Omental fat pad (tissue), 4 donors: ENCODE measurements around the gene HTN1. TPM values are rescaled to one million over a fixed set of nuclear protein-coding genes. Genes with fewer than 3 reads are reported as not detected.
"Not testable (repeated sequence)": the region's sequence is repeated elsewhere in the genome, so short reads cannot be mapped to it uniquely, and the experiment has no call there.

ENCODE experiments used
- ATAC-seq: fragments of 150-250 bp; one replicate; pipeline ENCODE4 v1.9.1; 2016; ENCODE audit warnings: mild to moderate bottlenecking, moderate library complexity; ENCODE audit not compliant: low FRiP score
- DNase-seq: peaks from one replicate; pipeline ENCODE4 v3.0.0-alpha.2; 2019; ENCODE audit warnings: low spot score
- CTCF ChIP-seq, 3 donors: fragments of 450-650 bp; IDR thresholded peaks; one replicate each; pipeline ENCODE4 v1.5.1; 2016 to 2017; ENCODE audit warnings: antibody characterized with exemption in 3 of 3, mild to moderate bottlenecking in 3 of 3, moderate library complexity in 2 of 3
- total RNA-seq, 4 donors: library from RNA; depleted of rRNA; stranded (reverse); fragments of >200 nt; gene quantifications; one replicate each; pipeline ENCODE4 v1.1.0, GENCODE V29; 2016

Gene HTN1
- total RNA-seq, result not detected

DNA sequence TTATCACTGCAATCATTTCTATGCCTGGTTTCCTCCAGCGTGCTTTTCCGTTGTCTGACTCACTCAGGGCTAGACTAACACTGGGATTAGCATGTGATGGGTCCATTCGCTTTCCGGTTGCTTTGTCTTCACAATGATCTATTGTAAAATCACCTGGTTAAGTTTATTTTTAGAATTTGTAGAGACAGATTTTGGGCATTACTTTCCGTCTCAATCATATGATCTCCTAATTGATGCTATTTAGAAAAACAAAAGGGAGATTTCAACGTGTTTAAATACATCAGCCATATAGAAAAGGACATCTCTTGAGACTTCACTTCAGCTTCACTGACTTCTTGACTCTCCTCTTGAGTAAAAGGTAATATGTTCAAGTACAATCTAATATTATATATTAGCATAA lies at the start of gene HTN1:
Gene HTN1, plus strand, starts transcription at position 301 of the 400 bp plus-strand sequence. CDS start 2,639 bp downstream, outside the sequence.
- ATAC-seq, DNase-seq: not testable (repeated sequence)

- DNase-seq, result no peak
- ATAC-seq, result no peak
- no peak for TF ChIP-seq CTCF (IDR thresholded peaks at IDR 0.05)
These were observed 49.5 kb upstream of the HTN1 start for GRCh38 chr4:70000711-70001110.

- TF ChIP-seq CTCF (IDR thresholded peaks at IDR 0.05), result no peak
- ATAC-seq (no peak), DNase-seq (no peak)
These were observed 47.7 kb upstream of the HTN1 start for GRCh38 chr4:70002507-70002906.

DNA sequence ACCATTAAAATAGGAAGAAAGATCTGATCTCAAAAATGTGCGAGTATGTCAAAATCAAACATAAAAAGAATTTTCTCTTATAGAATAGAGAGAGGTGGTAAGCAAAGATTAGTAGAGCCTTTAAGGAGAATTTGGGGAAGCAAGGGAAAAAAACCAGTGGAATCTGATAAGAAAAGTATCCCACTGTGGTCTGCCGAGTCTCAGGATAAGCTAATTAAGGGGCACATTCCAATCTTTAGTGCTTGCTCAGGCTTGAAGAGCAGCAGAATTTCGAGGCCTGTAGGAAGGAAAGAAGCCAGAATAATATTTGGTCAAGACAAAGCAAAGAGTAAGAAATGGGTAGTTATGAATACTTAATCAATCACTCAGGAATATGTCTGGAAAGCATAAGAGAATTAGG lies 41.5 kb upstream of the HTN1 start:
- TF ChIP-seq CTCF (IDR thresholded peaks at IDR 0.05), result no peak
- DNase-seq (no peak), ATAC-seq (no peak)

GRCh38 chr4:70019006-70019405 lies 31.2 kb upstream of the HTN1 start:
- DNase-seq, ATAC-seq: not testable (repeated sequence)

GRCh38 chr4:70023218-70023617 lies 27.0 kb upstream of the HTN1 start:
- no peak for DNase-seq
- no peak for TF ChIP-seq CTCF (IDR thresholded peaks at IDR 0.05)
- ATAC-seq, result no peak

GRCh38 chr4:70027011-70027410 lies 23.2 kb upstream of the HTN1 start:
- no peak for TF ChIP-seq CTCF (IDR thresholded peaks at IDR 0.05)
- no peak for ATAC-seq
- DNase-seq, result no peak

- DNase-seq, ATAC-seq: not testable (repeated sequence)
These were observed 22.1 kb upstream of the HTN1 start, which contains the start of gene HTN3 for GRCh38 chr4:70028159-70028558. HTN3 (plus strand) TSS chr4:70028459; CDS start chr4:70030741, 2,282 bp downstream.

- DNase-seq, ATAC-seq: not testable (repeated sequence)
These were observed 12.7 kb upstream of the HTN1 start for GRCh38 chr4:70037559-70037958.

GRCh38 chr4:70039928-70040327 lies 10.3 kb upstream of the HTN1 start:
- not testable (repeated sequence) for ATAC-seq, DNase-seq
